Mesenchymal stem cell (in vitro differentiated cells and primary cell): ENCODE data around the gene DPP6.

Source experiments
- DNase-seq: peaks from one replicate; pipeline ENCODE4 v3.0.0-alpha.2; 2013
- H2AFZ ChIP-seq: one replicate; pipeline ENCODE4 v1.6.1; 2013; ENCODE audit warnings: low read depth, mild to moderate bottlenecking, control low read depth, inconsistent platforms, low read length, moderate library complexity
- H2AK5ac ChIP-seq: 2 replicates; pipeline ENCODE4 v1.6.1; 2013; ENCODE audit warnings: low read length, moderate library complexity, mild to moderate bottlenecking, inconsistent platforms; ENCODE audit not compliant: severe bottlenecking
- H2BK120ac ChIP-seq: one replicate; pipeline ENCODE4 v1.6.1; 2013; ENCODE audit warnings: low read depth, mild to moderate bottlenecking, inconsistent platforms, low read length, moderate library complexity
- H2BK12ac ChIP-seq, 2 experiments: one replicate each; pipeline ENCODE4 v1.6.1; 2013; ENCODE audit warnings: inconsistent platforms in 2 of 2, low read length in 2 of 2, mild to moderate bottlenecking in 2 of 2, moderate library complexity in 2 of 2, control low read depth in 1 of 2
- H2BK15ac ChIP-seq: one replicate; pipeline ENCODE4 v1.6.1; 2013; ENCODE audit warnings: mild to moderate bottlenecking, low read depth, inconsistent platforms; ENCODE audit not compliant: poor library complexity, severe bottlenecking
- H2BK5ac ChIP-seq: 2 replicates; pipeline ENCODE4 v1.6.1; 2013; ENCODE audit warnings: low read depth, mild to moderate bottlenecking, low read length, control low read depth, inconsistent platforms; ENCODE audit not compliant: poor library complexity, severe bottlenecking
- H3K14ac ChIP-seq, 2 experiments: one replicate each; pipeline ENCODE4 v1.6.1; 2013; ENCODE audit warnings: inconsistent platforms in 2 of 2, low read length in 2 of 2, control low read depth in 1 of 2, mild to moderate bottlenecking in 1 of 2, moderate library complexity in 1 of 2
- H3K18ac ChIP-seq, 2 experiments: one replicate each; pipeline ENCODE4 v1.6.1; 2013; ENCODE audit warnings: inconsistent platforms in 2 of 2, low read length in 2 of 2, control low read depth in 1 of 2, low read depth in 1 of 2, mild to moderate bottlenecking in 1 of 2
- H3K23ac ChIP-seq, 2 experiments: one replicate each; pipeline ENCODE4 v1.6.1; 2013; ENCODE audit warnings: inconsistent platforms in 2 of 2, low read length in 2 of 2, mild to moderate bottlenecking in 2 of 2, moderate library complexity in 2 of 2, control low read depth in 1 of 2
- H3K27ac ChIP-seq: 2 replicates; pipeline ENCODE4 v1.5.1; 2013; ENCODE audit warnings: mild to moderate bottlenecking, moderate library complexity, low read length, control low read depth, inconsistent platforms; ENCODE audit not compliant: poor library complexity, severe bottlenecking
- H3K27me3 ChIP-seq, 2 experiments: 2 replicates each; pipeline versions ENCODE4 v1.6.1 to v1.7.0; 2013; ENCODE audit warnings: low read length in 2 of 2, mild to moderate bottlenecking in 2 of 2, moderate library complexity in 2 of 2, control low read depth in 1 of 2, inconsistent platforms in 1 of 2; ENCODE audit not compliant: control insufficient read depth in 1 of 2, insufficient read depth in 1 of 2
- H3K36me3 ChIP-seq, 2 experiments: 2 replicates each; pipeline versions ENCODE4 v1.6.1 to v1.7.0; 2013; ENCODE audit warnings: low read length in 2 of 2, control low read depth in 1 of 2, inconsistent platforms in 1 of 2, low read depth in 1 of 2, mild to moderate bottlenecking in 1 of 2; ENCODE audit not compliant: insufficient read depth in 2 of 2, control insufficient read depth in 1 of 2
- H3K4ac ChIP-seq, 2 experiments: one replicate each; pipeline ENCODE4 v1.6.1; 2013; ENCODE audit warnings: inconsistent platforms in 2 of 2, low read length in 2 of 2, mild to moderate bottlenecking in 2 of 2, moderate library complexity in 2 of 2, control low read depth in 1 of 2, low read depth in 1 of 2
- H3K4me1 ChIP-seq: 2 replicates; pipeline ENCODE4 v1.6.1; 2013; ENCODE audit warnings: low read depth, low read length, control low read depth; ENCODE audit not compliant: control insufficient read depth, insufficient read depth
- H3K4me2 ChIP-seq: 2 replicates; pipeline ENCODE4 v1.6.1; 2013; ENCODE audit warnings: low read length, mild to moderate bottlenecking, inconsistent platforms; ENCODE audit not compliant: poor library complexity, severe bottlenecking
- H3K4me3 ChIP-seq, 2 experiments: 2 replicates each; pipeline versions ENCODE4 v1.5.1 to v1.7.0; 2013; ENCODE audit warnings: low read length in 2 of 2, mild to moderate bottlenecking in 2 of 2, control low read depth in 1 of 2, low read depth in 1 of 2; ENCODE audit not compliant: insufficient read depth in 1 of 2
- H3K79me1 ChIP-seq: replicated peaks from 2 replicates; pipeline ENCODE4 v1.6.1; 2013; ENCODE audit warnings: mild to moderate bottlenecking, control low read depth, low read length, inconsistent platforms; ENCODE audit not compliant: poor library complexity, severe bottlenecking
- H3K9ac ChIP-seq: 2 replicates; pipeline ENCODE4 v1.7.0; 2013; ENCODE audit warnings: mild to moderate bottlenecking, low read length, moderate library complexity
- H3K9me3 ChIP-seq: 2 replicates; pipeline ENCODE4 v1.7.0; 2013; ENCODE audit warnings: mild to moderate bottlenecking, low read length; ENCODE audit not compliant: control insufficient read depth
- H4K8ac ChIP-seq: one replicate; pipeline ENCODE4 v1.6.1; 2013; ENCODE audit warnings: inconsistent platforms, mild to moderate bottlenecking, low read length, moderate library complexity
- H4K91ac ChIP-seq: one replicate; pipeline ENCODE4 v1.6.1; 2013; ENCODE audit warnings: mild to moderate bottlenecking, low read length, inconsistent platforms
- WGBS: methylation state at CpG from one replicate; pipeline ENCODE4 v1.1.7; 2013; ENCODE audit warnings: mixed read lengths; 5-methylcytosine and 5-hydroxymethylcytosine counted together

The DPP6 gene

DNA sequence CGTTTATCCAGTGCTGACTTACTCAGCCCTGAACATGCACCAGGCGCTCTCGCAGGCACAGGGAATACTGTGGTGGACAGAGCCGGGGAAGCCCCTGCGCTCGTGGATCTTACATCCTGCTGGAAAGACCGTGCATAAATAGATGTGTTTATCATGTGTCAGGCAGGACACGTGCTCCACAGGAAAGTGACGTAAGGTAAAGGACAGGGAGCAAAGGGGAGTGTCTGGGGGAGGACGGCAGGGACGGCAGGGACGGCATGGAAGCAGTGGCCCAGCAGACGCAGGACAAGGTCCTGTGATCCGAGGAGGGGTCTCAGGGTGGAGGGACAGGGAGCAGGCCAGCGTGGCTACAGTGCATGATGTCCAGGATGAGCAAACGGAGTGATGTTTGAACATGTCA is 540.2 kb downstream of the DPP6 start:
- no peak overlapping the region for H3K27ac ChIP-seq
- H2BK15ac ChIP-seq, result no peak overlapping the region
- H3K18ac ChIP-seq, result no peak overlapping the region
- no peaks in the 10 kb centered on the region for H3K79me1 ChIP-seq
- H3K27me3 ChIP-seq, result no peaks in the 10 kb centered on the region
- H3K4me2 ChIP-seq, result no peak overlapping the region
- H3K9me3 ChIP-seq, result peaks cover 13% of the 10 kb centered on the region
- no peak overlapping the region for H3K14ac ChIP-seq
- no peak overlapping the region for H2AK5ac ChIP-seq
- no peak overlapping the region for H2BK120ac ChIP-seq
- no peaks in the 10 kb centered on the region for H3K36me3 ChIP-seq
- H3K4me3 ChIP-seq, result peak overlapping the region in 1 of 2 experiments; percentile 4
- WGBS, result 89% methylated on average over 16 of the region's 16 CpGs
- H3K4me1 ChIP-seq, result no peaks in the 10 kb centered on the region
- no peak overlapping the region for H3K4ac ChIP-seq
- H3K9ac ChIP-seq, result no peak overlapping the region
- DNase-seq, result no peak
- H4K91ac ChIP-seq, result no peak overlapping the region
- H2BK5ac ChIP-seq, result no peak overlapping the region
- no peak overlapping the region for H3K23ac ChIP-seq
- no peak overlapping the region for H2BK12ac ChIP-seq
- H4K8ac ChIP-seq, result no peak overlapping the region
- H2AFZ ChIP-seq, result no peak overlapping the region

DNA sequence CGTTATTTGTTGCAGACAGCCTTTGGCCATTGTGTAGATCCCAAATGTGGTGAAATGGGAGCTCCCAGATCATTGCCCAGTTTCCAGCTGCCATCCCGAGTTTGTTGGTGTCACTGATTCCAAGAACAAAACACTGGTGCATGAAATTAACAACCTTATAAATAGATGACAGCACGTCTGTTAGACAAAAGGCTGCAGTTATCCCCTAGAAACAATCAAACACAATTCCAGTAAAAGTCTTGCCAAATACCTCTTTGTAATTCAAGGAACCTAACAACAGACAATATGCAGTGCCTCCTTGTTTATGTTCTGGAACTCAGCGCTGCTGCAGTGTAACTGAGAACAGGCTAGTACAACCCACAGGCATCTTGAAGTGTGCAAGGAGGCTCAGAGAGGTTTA is 546.2 kb downstream of the DPP6 start:
- Histone ChIP-seq H2BK120ac (no peak overlapping the region), H3K36me3 (no peaks in the 10 kb centered on the region), H3K18ac (no peak overlapping the region), H3K4me1 (no peaks in the 10 kb centered on the region), H3K23ac (no peak overlapping the region), H2AFZ (no peak overlapping the region), H3K9ac (no peak overlapping the region), H2AK5ac (no peak overlapping the region), H4K91ac (no peak overlapping the region), H3K4me2 (no peak overlapping the region), H3K14ac (no peak overlapping the region), H2BK12ac (no peak overlapping the region), H2BK5ac (no peak overlapping the region), H2BK15ac (no peak overlapping the region), H3K4ac (no peak overlapping the region), H3K27ac (no peak overlapping the region), H3K4me3 (no peak overlapping the region), H4K8ac (no peak overlapping the region), H3K79me1 (no peaks in the 10 kb centered on the region), H3K27me3 (no peaks in the 10 kb centered on the region), H3K9me3 (no peaks in the 10 kb centered on the region)
- DNase-seq, result no peak
- 63% methylated on average over 4 of the region's 4 CpGs for WGBS

DNA sequence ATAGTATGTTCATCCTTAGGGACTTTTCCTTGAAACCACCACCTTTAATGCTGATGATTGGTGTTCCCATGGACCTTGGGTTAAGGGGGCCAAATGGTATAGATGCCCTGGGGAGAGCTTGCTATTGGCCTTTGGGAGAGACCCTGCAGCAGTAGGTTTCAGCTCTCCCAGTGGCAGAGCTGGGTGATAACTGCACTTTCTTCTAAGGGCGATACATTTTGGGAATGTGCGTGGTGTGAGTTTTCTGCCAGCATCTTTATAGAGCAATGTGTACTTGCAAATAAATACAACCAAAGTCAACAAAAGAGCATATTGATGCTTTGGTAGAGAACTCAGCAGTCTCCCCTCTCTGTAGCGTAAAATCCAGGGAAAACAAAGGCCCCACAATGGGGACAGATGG is 546.7 kb downstream of the DPP6 start:
- H2BK12ac ChIP-seq, result no peak overlapping the region
- H3K27ac ChIP-seq, result no peak overlapping the region
- H3K79me1 ChIP-seq, result no peaks in the 10 kb centered on the region
- H2AK5ac ChIP-seq, result no peak overlapping the region
- no peak overlapping the region for H2AFZ ChIP-seq
- H3K4me3 ChIP-seq, result no peak overlapping the region
- no peak overlapping the region for H3K4ac ChIP-seq
- H3K18ac ChIP-seq, result no peak overlapping the region
- WGBS, result 33% methylated on average over 1 of the region's 3 CpGs
- no peak for DNase-seq
- H2BK5ac ChIP-seq, result no peak overlapping the region
- H3K27me3 ChIP-seq, result no peaks in the 10 kb centered on the region
- no peak overlapping the region for H3K14ac ChIP-seq
- no peak overlapping the region for H4K8ac ChIP-seq
- no peak overlapping the region for H3K4me2 ChIP-seq
- no peak overlapping the region for H3K9ac ChIP-seq
- no peak overlapping the region for H2BK15ac ChIP-seq
- H3K23ac ChIP-seq, result no peak overlapping the region
- no peaks in the 10 kb centered on the region for H3K36me3 ChIP-seq
- H3K9me3 ChIP-seq, result no peaks in the 10 kb centered on the region
- no peaks in the 10 kb centered on the region for H3K4me1 ChIP-seq
- no peak overlapping the region for H2BK120ac ChIP-seq
- H4K91ac ChIP-seq, result no peak overlapping the region

DNA sequence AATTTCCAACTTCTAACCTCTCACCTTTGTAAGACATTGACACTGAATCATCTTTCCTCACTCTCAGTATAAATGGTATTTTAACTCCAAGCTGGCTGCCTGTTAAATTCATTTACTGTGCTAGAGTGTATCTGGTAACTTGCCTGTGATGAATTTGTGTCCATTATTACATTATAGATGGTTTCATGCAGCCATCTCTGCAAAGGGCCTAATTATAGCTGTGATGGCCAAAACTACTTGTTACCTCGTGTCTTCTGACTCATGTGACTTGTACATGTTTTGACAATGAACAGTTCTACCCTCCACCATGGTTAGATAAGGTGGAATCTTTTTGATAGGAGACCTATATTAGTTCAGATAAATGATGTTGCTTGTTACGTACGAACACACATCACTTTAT is 558.7 kb downstream of the DPP6 start:
- Histone ChIP-seq H3K27ac (no peak overlapping the region), H2BK5ac (no peak overlapping the region), H3K14ac (no peak overlapping the region), H2BK120ac (no peak overlapping the region), H3K36me3 (no peaks in the 10 kb centered on the region), H3K9ac (no peak overlapping the region), H3K4ac (no peak overlapping the region), H2AK5ac (no peak overlapping the region), H3K79me1 (no peaks in the 10 kb centered on the region), H4K8ac (no peak overlapping the region), H3K4me1 (no peaks in the 10 kb centered on the region), H3K9me3 (peaks cover 32% of the 10 kb centered on the region), H4K91ac (no peak overlapping the region), H3K23ac (no peak overlapping the region), H2BK12ac (no peak overlapping the region), H2AFZ (no peak overlapping the region), H3K4me3 (no peak overlapping the region), H3K18ac (no peak overlapping the region), H3K4me2 (no peak overlapping the region), H2BK15ac (no peak overlapping the region), H3K27me3 (no peaks in the 10 kb centered on the region)
- 67% methylated on average over 3 of the region's 3 CpGs for WGBS
- DNase-seq, result no peak
